K562 (cell line): Measurements from ENCODE around the gene SNAI1. TPM values are rescaled to one million over a fixed set of nuclear protein-coding genes. Genes with fewer than 3 reads are reported as not detected.
A peak's percentile ranks its signal among the peaks of the same experiment; 100 is the strongest.

Source experiments
- CBX3 ChIP-seq, 2 experiments: IDR thresholded peaks; 1 replicate in 1 of 2; 2 replicates in 1 of 2; pipeline ENCODE4 v1.6.1; 2012; ENCODE audit warnings: inconsistent platforms in 2 of 2, low read length in 2 of 2, borderline replicate concordance in 1 of 2, control low read depth in 1 of 2
- CCNT2 ChIP-seq: IDR thresholded peaks from 2 replicates; pipeline ENCODE4 v1.6.1; 2011; ENCODE audit warnings: borderline replicate concordance, low read depth, mild to moderate bottlenecking, moderate library complexity, mixed read lengths, low read length; ENCODE audit not compliant: insufficient read length; ENCODE audit errors: extremely low read depth
- ETV6 ChIP-seq, 3 experiments: fragments of 150-350 bp in 1 of 3; sonication (generic) in 1 of 3; formaldehyde crosslinking in 1 of 3; IDR thresholded peaks; 2 replicates each; pipeline versions ENCODE4 v1.6.1 to v1.8.0; 2014 to 2022; ENCODE audit warnings: borderline replicate concordance in 2 of 3, low read depth in 2 of 3, antibody characterized with exemption in 1 of 3, low read length in 1 of 3, mild to moderate bottlenecking in 1 of 3, missing genetic modification reagents in 1 of 3
- FOSL1 ChIP-seq: fragments of 200-800 bp; sonication (Bioruptor generic); conservative IDR thresholded peaks from 2 replicates; pipeline ENCODE4 v1.6.1; 2016; ENCODE audit warnings: missing genetic modification characterization, missing compliant biosample characterization
- HCFC1 ChIP-seq: IDR thresholded peaks from 2 replicates; pipeline ENCODE4 v1.6.1; 2012; ENCODE audit warnings: low read depth, low read length, improper control_type of control experiment
- HMG20A ChIP-seq: fragments of 450-650 bp; formaldehyde crosslinking; conservative IDR thresholded peaks from 2 replicates; pipeline ENCODE4 v1.4.0; 2020; ENCODE audit warnings: mild to moderate bottlenecking, mixed read lengths
- JUND ChIP-seq, 2 experiments: IDR thresholded peaks; 2 replicates in 1 of 2; 3 replicates in 1 of 2; pipeline ENCODE4 v1.6.1; 2011; ENCODE audit warnings: borderline replicate concordance in 2 of 2, low read depth in 2 of 2, low read length in 2 of 2, improper control_type of control experiment in 1 of 2, missing biosample characterization in 1 of 2, missing genetic modification characterization in 1 of 2, missing genetic modification reagents in 1 of 2
- NELFE ChIP-seq: IDR thresholded peaks from 2 replicates; pipeline ENCODE4 v1.6.1; 2011; ENCODE audit warnings: mild to moderate bottlenecking; ENCODE audit not compliant: insufficient read depth, insufficient read length
- TEAD1 ChIP-seq, 2 experiments: fragments of 450-650 bp in 1 of 2; sonication (generic) in 1 of 2; formaldehyde crosslinking; IDR thresholded peaks; 2 replicates each; pipeline versions ENCODE4 v1.4.0 to v1.8.0; 2020 to 2022; ENCODE audit warnings: mild to moderate bottlenecking in 2 of 2, missing genetic modification reagents in 1 of 2
- ZNF175 ChIP-seq: fragments of 200-800 bp; sonication (Bioruptor generic); IDR thresholded peaks from 2 replicates; pipeline ENCODE4 v1.6.1; 2016; ENCODE audit warnings: low read depth, mild to moderate bottlenecking, missing genetic modification characterization, missing compliant biosample characterization
- ZNF184 ChIP-seq: sonication (generic); formaldehyde crosslinking; IDR thresholded peaks from 2 replicates; pipeline ENCODE4 v1.5.0; 2020; ENCODE audit warnings: missing genetic modification reagents
- ZNF232 ChIP-seq: sonication (generic); formaldehyde crosslinking; IDR thresholded peaks from 2 replicates; pipeline ENCODE4 v1.8.0; 2022; ENCODE audit warnings: mild to moderate bottlenecking, missing genetic modification reagents
- polyA plus RNA-seq, 8 experiments: library from polyadenylated mRNA; depleted of rRNA in 4 of 8; stranded (reverse) in 5 of 8; unstranded in 3 of 8; fragments of >200 nt; fragmentation: Nextera tagmentation in 2 of 8; fragmentation: Illumina TruSeq in 1 of 8; extraction: Ambion mirVana in 2 of 8; extraction: Trizol in 1 of 8; gene quantifications; 2 replicates each; pipeline versions ENCODE4 v1.2.1 to v1.2.3, GENCODE V29; 2011 to 2014; ENCODE audit warnings: inconsistent platforms in 1 of 8, missing spikeins in 1 of 8
- total RNA-seq, 7 experiments: library from RNA; depleted of rRNA in 6 of 7; stranded (reverse); fragments of >200 nt in 6 of 7; fragmentation: Illumina TruSeq in 2 of 7; extraction: Trizol in 2 of 7; gene quantifications; 2 replicates each; pipeline versions ENCODE4 v1.2.1 to v1.2.3, GENCODE V29; 2011 to 2021; ENCODE audit warnings: low replicate concordance in 1 of 7
- TF ChIP-seq, protein P1 (sequence below), 3 experiments: fragments of 200-800 bp in 1 of 3; fragments of 250-450 bp in 1 of 3; fragments of 450-650 bp in 1 of 3; sonication (Bioruptor Pico) in 1 of 3; sonication (Bioruptor generic) in 1 of 3; formaldehyde crosslinking in 1 of 3; IDR thresholded peaks; 2 replicates each; pipeline versions ENCODE4 v1.6.1 to v1.8.0; 2016 to 2022; ENCODE audit warnings: mild to moderate bottlenecking in 2 of 3, missing genetic modification characterization in 2 of 3, missing compliant biosample characterization in 1 of 3, moderate library complexity in 1 of 3
- TF ChIP-seq, protein P2 (sequence below), 2 experiments: fragments of 150-350 bp in 1 of 2; IDR thresholded peaks; 2 replicates each; pipeline ENCODE4 v1.6.1; 2012 to 2016; ENCODE audit warnings: low read depth in 2 of 2, low read length in 2 of 2, mild to moderate bottlenecking in 1 of 2, moderate library complexity in 1 of 2

Gene SNAI1
- total and polyA plus RNA-seq, 9 of the 15 experiments (the other 6 are each of a cell fraction or from before 2014, with no cell fraction given), result 0.32 to 11.6 (median 2.0) TPM

DNA sequence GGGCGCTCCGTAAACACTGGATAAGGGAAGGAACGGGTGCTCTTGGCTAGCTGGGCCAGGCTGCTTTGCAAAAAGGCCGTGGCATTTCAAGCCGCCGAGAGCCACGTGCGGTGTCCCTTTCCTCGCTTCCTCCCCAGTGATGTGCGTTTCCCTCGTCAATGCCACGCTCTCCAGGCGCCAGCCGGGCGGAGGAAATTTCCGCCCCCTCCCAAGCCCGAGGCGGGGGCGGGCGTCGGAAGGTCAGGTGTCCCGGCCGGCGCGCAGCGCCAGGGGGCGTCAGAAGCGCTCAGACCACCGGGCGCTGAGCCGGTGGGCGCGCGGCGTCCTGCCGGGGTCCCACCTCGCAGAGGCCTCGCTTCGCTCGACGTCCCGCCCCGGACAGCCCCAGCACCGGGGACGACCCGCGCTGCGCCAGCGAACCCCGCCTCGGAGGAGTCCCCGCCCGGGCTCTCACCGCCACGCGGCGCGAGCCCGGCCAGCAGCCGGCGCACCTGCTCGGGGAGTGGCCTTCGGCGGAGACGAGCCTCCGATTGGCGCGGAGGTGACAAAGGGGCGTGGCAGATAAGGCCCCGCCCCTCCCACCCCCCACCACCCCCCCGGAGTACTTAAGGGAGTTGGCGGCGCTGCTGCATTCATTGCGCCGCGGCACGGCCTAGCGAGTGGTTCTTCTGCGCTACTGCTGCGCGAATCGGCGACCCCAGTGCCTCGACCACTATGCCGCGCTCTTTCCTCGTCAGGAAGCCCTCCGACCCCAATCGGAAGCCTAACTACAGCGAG, at the start of gene SNAI1 (continued):
- TF ChIP-seq, protein P1, sequence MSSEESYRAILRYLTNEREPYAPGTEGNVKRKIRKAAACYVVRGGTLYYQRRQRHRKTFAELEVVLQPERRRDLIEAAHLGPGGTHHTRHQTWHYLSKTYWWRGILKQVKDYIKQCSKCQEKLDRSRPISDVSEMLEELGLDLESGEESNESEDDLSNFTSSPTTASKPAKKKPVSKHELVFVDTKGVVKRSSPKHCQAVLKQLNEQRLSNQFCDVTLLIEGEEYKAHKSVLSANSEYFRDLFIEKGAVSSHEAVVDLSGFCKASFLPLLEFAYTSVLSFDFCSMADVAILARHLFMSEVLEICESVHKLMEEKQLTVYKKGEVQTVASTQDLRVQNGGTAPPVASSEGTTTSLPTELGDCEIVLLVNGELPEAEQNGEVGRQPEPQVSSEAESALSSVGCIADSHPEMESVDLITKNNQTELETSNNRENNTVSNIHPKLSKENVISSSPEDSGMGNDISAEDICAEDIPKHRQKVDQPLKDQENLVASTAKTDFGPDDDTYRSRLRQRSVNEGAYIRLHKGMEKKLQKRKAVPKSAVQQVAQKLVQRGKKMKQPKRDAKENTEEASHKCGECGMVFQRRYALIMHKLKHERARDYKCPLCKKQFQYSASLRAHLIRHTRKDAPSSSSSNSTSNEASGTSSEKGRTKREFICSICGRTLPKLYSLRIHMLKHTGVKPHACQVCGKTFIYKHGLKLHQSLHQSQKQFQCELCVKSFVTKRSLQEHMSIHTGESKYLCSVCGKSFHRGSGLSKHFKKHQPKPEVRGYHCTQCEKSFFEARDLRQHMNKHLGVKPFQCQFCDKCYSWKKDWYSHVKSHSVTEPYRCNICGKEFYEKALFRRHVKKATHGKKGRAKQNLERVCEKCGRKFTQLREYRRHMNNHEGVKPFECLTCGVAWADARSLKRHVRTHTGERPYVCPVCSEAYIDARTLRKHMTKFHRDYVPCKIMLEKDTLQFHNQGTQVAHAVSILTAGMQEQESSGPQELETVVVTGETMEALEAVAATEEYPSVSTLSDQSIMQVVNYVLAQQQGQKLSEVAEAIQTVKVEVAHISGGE (CRISPR knock-in tag; IDR thresholded peaks at IDR 0.05), result peak in 1 of 3 experiments; percentile 70; a peak in 2 of 6 replicates
- TF ChIP-seq CBX3 (IDR thresholded peaks at IDR 0.05; ENCODE audit: borderline replicate concordance in 1 of 2, low read length in 2 of 2) (peak in 1 of 2 experiments; percentile 89; a peak in 1 of 3 replicates), HCFC1 (0 out of 2 replicates have a peak, but pooled peaks have one; percentile 4), FOSL1 (tag) (peak; percentile 48), ZNF184 (CRISPR knock-in tag) (no peak), ETV6 (IDR thresholded peaks at IDR 0.05; ENCODE audit: borderline replicate concordance in 1 of 2, low read depth in 2 of 2, low read length in 1 of 2) (peak; percentile 86 to 94; a peak in 3 of 4 replicates), ETV6 (CRISPR knock-in tag; IDR thresholded peaks at IDR 0.05; ENCODE audit: borderline replicate concordance) (peak; percentile 94; the same call in 1 of the 2 replicates), ZNF232 (peak; percentile 94), JUND (IDR thresholded peaks at IDR 0.05; ENCODE audit: borderline replicate concordance, low read depth, low read length) (no peak), JUND (tag; IDR thresholded peaks at IDR 0.05; ENCODE audit: borderline replicate concordance, low read depth, low read length) (peak; percentile 11; the same call in 1 of the 3 replicates), NELFE (peak; percentile 88), HMG20A (CRISPR knock-in tag) (no peak), CCNT2 (peak; percentile 84), TEAD1 (CRISPR knock-in tag; IDR thresholded peaks at IDR 0.05) (peak in 1 of 2 experiments; percentile 93; a peak in 2 of 4 replicates), ZNF175 (peak; percentile 89; the same call in 1 of the 2 replicates)
- TF ChIP-seq, protein P2, sequence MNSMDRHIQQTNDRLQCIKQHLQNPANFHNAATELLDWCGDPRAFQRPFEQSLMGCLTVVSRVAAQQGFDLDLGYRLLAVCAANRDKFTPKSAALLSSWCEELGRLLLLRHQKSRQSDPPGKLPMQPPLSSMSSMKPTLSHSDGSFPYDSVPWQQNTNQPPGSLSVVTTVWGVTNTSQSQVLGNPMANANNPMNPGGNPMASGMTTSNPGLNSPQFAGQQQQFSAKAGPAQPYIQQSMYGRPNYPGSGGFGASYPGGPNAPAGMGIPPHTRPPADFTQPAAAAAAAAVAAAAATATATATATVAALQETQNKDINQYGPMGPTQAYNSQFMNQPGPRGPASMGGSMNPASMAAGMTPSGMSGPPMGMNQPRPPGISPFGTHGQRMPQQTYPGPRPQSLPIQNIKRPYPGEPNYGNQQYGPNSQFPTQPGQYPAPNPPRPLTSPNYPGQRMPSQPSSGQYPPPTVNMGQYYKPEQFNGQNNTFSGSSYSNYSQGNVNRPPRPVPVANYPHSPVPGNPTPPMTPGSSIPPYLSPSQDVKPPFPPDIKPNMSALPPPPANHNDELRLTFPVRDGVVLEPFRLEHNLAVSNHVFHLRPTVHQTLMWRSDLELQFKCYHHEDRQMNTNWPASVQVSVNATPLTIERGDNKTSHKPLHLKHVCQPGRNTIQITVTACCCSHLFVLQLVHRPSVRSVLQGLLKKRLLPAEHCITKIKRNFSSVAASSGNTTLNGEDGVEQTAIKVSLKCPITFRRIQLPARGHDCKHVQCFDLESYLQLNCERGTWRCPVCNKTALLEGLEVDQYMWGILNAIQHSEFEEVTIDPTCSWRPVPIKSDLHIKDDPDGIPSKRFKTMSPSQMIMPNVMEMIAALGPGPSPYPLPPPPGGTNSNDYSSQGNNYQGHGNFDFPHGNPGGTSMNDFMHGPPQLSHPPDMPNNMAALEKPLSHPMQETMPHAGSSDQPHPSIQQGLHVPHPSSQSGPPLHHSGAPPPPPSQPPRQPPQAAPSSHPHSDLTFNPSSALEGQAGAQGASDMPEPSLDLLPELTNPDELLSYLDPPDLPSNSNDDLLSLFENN (IDR thresholded peaks at IDR 0.05; ENCODE audit: low read depth in 2 of 2, low read length in 2 of 2), result peak in 1 of 2 experiments; percentile 78; a peak in 2 of 4 replicates
